ENCODE data around the gene GUCY1A1.

GUCY1A1 gene

DNA sequence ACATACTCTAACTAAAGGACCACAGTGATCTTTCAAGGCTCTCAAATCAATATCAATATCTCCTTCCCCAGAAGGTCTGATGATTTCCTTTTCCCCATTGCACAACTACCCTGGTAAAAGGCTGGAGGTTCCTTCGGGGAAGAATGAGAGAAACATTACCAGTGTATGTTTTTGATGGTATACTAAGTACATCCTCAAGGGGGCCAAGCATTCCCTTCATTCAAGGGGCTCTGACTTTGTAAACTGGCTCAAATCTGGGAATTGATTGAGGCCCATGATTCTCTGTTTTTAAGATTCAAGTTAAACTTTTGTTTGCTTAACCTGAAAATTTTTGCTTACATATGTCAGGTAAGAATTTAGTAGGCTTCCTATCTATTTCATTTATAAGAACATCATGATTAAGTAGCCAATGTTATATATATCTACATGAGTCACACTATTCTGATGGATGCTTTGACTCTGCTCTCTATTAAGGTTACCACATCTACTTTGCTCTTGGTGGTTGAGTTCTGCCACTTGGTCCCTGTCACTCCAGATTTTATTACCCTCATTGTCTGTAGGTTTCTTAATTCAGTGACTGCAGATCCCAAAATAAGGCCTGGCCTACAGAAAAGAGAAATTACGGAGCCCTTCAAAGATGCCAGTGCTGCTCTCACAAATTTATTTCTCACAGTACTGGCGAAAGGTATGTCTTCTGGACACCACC is 75.8 kb downstream of the GUCY1A1 start:
- DNase-seq = no peak

DNA sequence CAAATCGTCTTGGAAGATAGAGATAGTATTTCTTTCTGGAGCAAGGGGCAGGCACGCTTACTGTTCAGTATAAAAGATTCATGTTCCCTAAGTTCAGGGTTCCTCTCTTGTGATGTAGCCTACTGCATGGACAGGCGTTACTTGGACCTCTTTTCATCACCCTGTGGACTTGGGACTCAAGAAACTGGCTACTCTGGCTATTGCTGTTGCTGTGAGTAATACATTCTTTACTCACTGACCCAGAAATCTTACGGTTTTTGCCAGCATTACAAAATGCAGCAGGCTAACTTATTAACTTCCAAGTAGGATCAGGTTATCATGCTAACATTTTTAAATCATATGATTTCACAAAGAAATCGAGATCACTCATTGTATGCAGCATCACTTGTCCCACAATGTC is 79.3 kb downstream of the GUCY1A1 start:
- no peak for DNase-seq

DNA sequence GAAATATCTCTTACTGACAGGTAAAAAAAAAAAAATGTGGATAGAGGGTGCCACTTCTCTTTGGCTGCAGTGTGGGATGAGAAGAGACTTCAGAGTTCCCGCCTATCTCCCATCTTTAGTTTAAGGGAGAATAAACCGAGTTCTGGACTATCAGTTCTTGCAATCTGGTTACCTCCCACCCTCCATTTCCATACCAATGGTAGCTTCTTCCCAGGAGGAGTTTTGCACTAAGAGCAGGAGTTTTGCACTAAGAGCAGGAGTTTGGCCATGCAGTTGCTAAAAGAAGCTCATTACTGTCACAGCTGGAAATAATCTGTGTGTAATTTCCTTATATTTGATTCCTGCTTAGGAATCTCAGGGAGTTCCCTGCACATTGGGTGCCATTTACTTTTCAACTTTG is 81.4 kb downstream of the GUCY1A1 start:
- DNase-seq = no peak

DNA sequence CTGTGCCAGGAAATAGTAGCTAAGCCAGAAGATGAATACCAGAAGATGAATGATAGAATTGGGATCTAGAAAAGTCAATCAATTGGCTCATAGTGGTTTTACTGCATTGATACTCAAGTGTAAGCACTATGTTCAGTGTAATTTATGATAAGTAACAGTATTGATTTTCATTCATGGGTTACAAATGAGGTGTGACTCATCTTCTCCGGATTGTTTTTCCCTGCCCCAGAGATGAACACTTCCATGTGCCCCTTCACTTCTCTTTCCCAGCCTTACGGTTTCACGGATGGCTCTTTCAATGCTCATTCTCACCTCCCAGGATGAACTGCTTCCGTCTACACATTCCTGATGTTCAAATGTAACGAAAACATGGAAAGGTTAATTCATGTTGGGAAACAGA is 82.4 kb downstream of the GUCY1A1 start:
- no peak for DNase-seq

- no peak for DNase-seq
Measured at GRCh38 chr4:155751569-155751968, 84.9 kb downstream of the GUCY1A1 start.

GRCh38 chr4:155757745-155758265 is 91.2 kb downstream of the GUCY1A1 start:
- DNase-seq = no peak

- peak; percentile 48 to 97 (median 92) for DNase-seq
Measured at GRCh38 chr4:155758481-155759371, 92.1 kb downstream of the GUCY1A1 start, which contains the start of gene GUCY1B1. Gene GUCY1B1 (plus strand): TSS chr4:155759021. CDS start chr4:155759141, 120 bp downstream.

- DNase-seq = peak in 10 of 14 donors; percentile 5 to 69 (median 43)
Measured at GRCh38 chr4:155759372-155760252, 93.0 kb downstream of the GUCY1A1 start.

DNA sequence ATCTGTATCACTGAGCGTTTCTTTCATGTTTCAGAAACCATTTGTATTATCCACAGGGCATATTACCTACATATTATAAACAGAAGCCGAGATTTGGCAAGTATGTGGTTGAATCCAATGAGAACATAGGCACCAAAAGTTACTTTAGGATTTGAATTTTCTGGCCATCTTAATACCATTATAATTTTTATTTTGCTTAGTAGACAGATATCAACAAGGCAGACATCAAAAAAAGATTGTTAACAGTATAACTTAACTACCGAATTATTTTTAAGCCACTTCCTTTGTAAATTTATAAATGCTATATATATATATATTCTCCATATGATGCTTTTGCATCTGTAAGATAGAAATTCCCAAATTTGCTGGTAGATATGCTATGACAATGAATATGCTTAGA is 94.4 kb downstream of the GUCY1A1 start:
- DNase-seq = no peak

- no peak for DNase-seq
Measured at GRCh38 chr4:155761916-155762315, 95.3 kb downstream of the GUCY1A1 start.

DNA sequence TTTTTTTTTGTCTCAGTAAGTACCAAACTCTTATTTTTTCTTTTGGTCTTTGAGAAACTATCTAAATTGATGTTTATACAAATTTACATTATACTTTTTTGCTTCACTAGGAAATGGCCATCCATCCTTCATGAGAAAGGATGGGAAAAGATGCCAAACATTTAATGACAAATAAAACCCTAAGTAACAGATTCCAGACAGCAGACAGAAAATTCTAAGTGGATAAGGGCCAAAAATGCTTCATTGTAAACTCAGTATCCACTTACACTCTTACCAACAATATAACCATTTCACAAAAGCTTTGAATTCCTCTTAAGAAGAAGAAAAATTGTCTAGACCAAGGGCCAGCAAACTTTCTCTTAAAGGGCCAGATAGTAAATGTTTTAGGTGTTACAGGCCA is 95.7 kb downstream of the GUCY1A1 start:
- no peak for DNase-seq

- no peak for DNase-seq
Measured at GRCh38 chr4:155763551-155763950, 96.9 kb downstream of the GUCY1A1 start.

DNA sequence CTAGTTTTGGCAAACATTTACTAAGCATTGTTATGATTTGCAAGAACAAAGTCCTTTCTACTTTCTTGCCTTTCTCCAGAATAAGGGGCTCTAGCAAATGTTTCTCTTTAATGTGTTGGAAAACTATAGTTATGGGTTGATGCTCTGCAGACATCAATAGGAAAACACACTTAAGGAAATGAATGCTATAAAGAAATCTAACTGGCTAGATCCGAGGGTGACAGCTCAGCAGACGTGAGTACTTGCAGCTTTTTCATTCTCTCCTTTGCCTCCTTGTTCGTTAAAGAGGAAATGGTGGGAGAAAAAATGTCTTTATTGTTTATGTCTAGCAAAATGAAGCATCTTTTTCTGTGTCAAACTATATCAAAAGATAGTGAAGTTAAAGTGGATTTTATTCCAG is 98.5 kb downstream of the GUCY1A1 start:
- DNase-seq = no peak

GRCh38 chr4:155766622-155767021 is 100.0 kb downstream of the GUCY1A1 start:
- no peak for DNase-seq

GRCh38 chr4:155768370-155768769 is 101.7 kb downstream of the GUCY1A1 start:
- no peak for DNase-seq

DNA sequence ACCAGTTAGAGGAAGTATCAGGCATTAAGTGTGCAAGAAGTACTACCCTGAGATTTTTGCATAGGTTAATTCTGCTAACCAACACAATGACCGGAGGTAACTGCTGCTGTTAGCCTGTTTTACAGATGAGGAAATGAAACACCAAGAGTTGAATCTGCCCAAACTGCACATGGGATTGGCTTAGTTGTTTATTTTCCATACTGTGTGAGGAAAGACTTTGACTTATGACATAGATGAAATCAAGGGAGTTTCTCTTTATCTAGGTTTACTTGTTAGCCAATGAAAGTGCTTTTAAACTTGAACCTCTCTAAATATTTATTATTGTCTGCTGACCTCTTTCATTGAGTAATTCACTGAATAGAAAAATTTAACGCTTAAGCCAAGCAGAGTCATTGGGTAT is 102.4 kb downstream of the GUCY1A1 start:
- no peak for DNase-seq

- no peak for DNase-seq
Measured at GRCh38 chr4:155772459-155773195, 106.0 kb downstream of the GUCY1A1 start.

DNA sequence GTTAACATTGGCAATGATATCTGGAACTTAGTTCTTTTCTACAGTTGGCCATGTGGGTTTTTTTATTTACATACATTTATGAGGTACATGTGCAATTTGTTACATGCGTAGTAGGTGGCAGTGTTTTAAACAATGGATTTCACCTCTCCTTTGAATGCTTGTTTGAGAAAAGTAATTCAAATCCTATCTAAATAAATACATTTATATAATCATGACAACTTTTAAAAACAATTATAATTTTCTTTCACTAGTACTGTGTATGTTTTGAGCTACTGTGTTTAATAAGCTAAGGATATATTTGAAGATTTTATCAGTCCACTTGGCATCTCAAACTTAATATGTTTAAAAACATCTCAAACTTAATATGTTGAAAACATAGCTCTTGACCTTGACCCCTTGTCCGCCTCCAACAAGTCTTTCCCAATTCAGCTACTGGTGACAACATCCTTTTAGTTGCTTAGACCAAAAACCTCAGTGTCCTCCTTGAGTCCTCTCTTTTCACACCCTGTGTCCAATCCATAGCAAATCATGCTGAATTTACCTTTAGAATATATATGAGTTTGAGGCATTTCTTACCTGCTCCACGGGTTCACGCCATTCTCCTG is 106.7 kb downstream of the GUCY1A1 start:
- no peak for DNase-seq

GRCh38 chr4:155774033-155774432 is 107.4 kb downstream of the GUCY1A1 start:
- DNase-seq = no peak

- no peak for DNase-seq
Measured at GRCh38 chr4:155777971-155778735, 111.5 kb downstream of the GUCY1A1 start.
